Esophagus squamous epithelium (tissue), 4 donors: ENCODE results near the gene PKN3.

Source experiments
- POLR2A ChIP-seq, 4 donors: fragments of 450-650 bp; IDR thresholded peaks; one replicate each; pipeline ENCODE4 v1.6.1; 2017; ENCODE audit warnings: antibody characterized with exemption in 4 of 4, mild to moderate bottlenecking in 4 of 4, moderate library complexity in 3 of 4
- TF ChIP-seq, protein P1 (sequence below), 6 experiments: fragments of 450-650 bp in 4 of 6; fragments of 200-600 bp in 2 of 6; sonication (generic) in 2 of 6; IDR thresholded peaks; one replicate each; pipeline ENCODE4 v1.5.1; 2016 to 2019; ENCODE audit warnings: antibody characterized with exemption in 6 of 6, mild to moderate bottlenecking in 4 of 6, moderate library complexity in 4 of 6

DNA sequence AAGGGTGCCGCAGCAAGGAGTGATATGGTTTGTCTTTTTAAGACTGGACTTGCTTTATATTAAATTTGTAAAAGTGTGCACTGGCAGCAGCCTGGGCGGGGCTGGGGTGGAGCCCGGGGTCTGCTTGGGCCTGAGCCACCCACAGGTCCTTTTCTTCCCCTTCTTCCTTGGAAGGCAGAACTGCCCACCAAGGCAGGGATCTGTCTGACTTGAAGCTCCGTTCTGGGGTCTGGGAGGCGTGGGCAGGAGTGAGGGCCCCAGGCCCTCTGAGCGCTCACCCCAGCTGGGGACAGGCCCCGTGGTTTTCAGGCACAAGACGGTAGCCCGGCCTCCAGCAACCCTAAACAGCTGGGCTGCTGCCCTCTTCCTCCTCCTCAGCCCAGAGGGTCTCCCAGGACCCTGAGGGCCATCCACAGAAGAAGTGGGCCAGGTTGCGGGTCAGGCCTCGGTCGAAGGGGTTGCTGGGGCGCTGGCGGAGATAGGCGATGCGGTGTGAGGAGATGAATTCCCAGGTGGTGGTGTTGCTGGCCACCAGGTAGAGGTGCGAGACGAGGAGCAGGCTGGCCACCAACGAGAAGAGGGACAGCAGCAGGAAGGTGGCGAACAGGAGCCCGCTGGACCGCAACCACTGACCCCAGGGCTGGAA lies 18.7 kb downstream of the PKN3 start:
- TF ChIP-seq, protein P1, sequence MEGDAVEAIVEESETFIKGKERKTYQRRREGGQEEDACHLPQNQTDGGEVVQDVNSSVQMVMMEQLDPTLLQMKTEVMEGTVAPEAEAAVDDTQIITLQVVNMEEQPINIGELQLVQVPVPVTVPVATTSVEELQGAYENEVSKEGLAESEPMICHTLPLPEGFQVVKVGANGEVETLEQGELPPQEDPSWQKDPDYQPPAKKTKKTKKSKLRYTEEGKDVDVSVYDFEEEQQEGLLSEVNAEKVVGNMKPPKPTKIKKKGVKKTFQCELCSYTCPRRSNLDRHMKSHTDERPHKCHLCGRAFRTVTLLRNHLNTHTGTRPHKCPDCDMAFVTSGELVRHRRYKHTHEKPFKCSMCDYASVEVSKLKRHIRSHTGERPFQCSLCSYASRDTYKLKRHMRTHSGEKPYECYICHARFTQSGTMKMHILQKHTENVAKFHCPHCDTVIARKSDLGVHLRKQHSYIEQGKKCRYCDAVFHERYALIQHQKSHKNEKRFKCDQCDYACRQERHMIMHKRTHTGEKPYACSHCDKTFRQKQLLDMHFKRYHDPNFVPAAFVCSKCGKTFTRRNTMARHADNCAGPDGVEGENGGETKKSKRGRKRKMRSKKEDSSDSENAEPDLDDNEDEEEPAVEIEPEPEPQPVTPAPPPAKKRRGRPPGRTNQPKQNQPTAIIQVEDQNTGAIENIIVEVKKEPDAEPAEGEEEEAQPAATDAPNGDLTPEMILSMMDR (IDR thresholded peaks at IDR 0.05): no peak
- no peak for TF ChIP-seq POLR2A (IDR thresholded peaks at IDR 0.05)
